Measurements from ENCODE around the gene PLCD4. TPM values are rescaled to one million over a fixed set of nuclear protein-coding genes. Genes with fewer than 3 reads are reported as not detected.

Gene PLCD4
- total and polyA plus RNA-seq, 4 donors, result 0.05 to 0.51 (median 0.12) TPM

- Histone ChIP-seq H3K27me3 (ENCODE audit: control insufficient read depth in 4 of 4, insufficient read depth in 4 of 4, low read length in 3 of 4) (no peaks in the 10 kb centered on the region), H3K4me1 (ENCODE audit: control insufficient read depth in 4 of 4, insufficient read depth in 4 of 4, low read length in 3 of 4) (peaks cover 0 to 22% (median 17%) of the 10 kb centered on the region in 4 donors), H3K36me3 (ENCODE audit: control insufficient read depth in 4 of 4, insufficient read depth in 3 of 4, low read depth in 1 of 4, low read length in 3 of 4) (peaks cover 14 to 68% (median 32%) of the 10 kb centered on the region in 4 donors), H3K27ac (ENCODE audit: low read depth in 1 of 2, low read length in 2 of 2) (peak overlapping the region; percentile 55 to 60), H3K9me3 (ENCODE audit: control insufficient read depth in 4 of 4, low read length in 3 of 4) (no peaks in the 10 kb centered on the region), H3K4me3 (ENCODE audit: low read depth in 1 of 3, low read length in 3 of 3) (no peak overlapping the region), H3K9ac (ENCODE audit: low read depth in 1 of 2, low read length in 2 of 2) (no peak overlapping the region)
- 71% methylated on average over 11 of the region's 11 CpGs for WGBS
- TF ChIP-seq RAD21 (IDR thresholded peaks at IDR 0.05), result peak in 1 of 2 donors; percentile 64
- TF ChIP-seq FOXA2 (IDR thresholded peaks at IDR 0.05), result no peak
- peak; percentile 7 for TF ChIP-seq CTCF (IDR thresholded peaks at IDR 0.05; ENCODE audit: low read depth, low read length, missing input control)
- no peak for TF ChIP-seq SP1 (IDR thresholded peaks at IDR 0.05)
- TF ChIP-seq HNF4G (IDR thresholded peaks at IDR 0.05), result no peak
- no peak for TF ChIP-seq JUND (IDR thresholded peaks at IDR 0.05)
- no peak for TF ChIP-seq GABPA (IDR thresholded peaks at IDR 0.05 in 1 of 2, conservative IDR thresholded peaks at IDR 0.05 in 1 of 2)
- TF ChIP-seq TAF1 (conservative IDR thresholded peaks at IDR 0.05), result no peak
- no peak for TF ChIP-seq EGR1 (IDR thresholded peaks at IDR 0.05; ENCODE audit: low read depth in 2 of 2)
- DNase-seq (ENCODE audit: low spot score), result no peak
Measured at GRCh38 chr2:218644721-218645120, 37.0 kb downstream of the PLCD4 start.

GRCh38 chr2:218645126-218645525, 37.4 kb downstream of the PLCD4 start:
- Histone ChIP-seq H3K4me3 (ENCODE audit: low read depth in 1 of 3, low read length in 3 of 3) (no peak overlapping the region), H3K9me3 (ENCODE audit: control insufficient read depth in 4 of 4, low read length in 3 of 4) (no peaks in the 10 kb centered on the region), H3K27ac (ENCODE audit: low read depth in 1 of 2, low read length in 2 of 2) (peak overlapping the region; percentile 55 to 60), H3K27me3 (ENCODE audit: control insufficient read depth in 4 of 4, insufficient read depth in 4 of 4, low read length in 3 of 4) (no peaks in the 10 kb centered on the region), H3K36me3 (ENCODE audit: control insufficient read depth in 4 of 4, insufficient read depth in 3 of 4, low read depth in 1 of 4, low read length in 3 of 4) (peaks cover 14 to 70% (median 33%) of the 10 kb centered on the region in 4 donors), H3K4me1 (ENCODE audit: control insufficient read depth in 4 of 4, insufficient read depth in 4 of 4, low read length in 3 of 4) (peaks cover 0 to 22% (median 17%) of the 10 kb centered on the region in 4 donors), H3K9ac (ENCODE audit: low read depth in 1 of 2, low read length in 2 of 2) (no peak overlapping the region)
- 44% methylated on average over 1 of the region's 1 CpG for WGBS
- DNase-seq (ENCODE audit: low spot score), result no peak
- TF ChIP-seq RAD21 (IDR thresholded peaks at IDR 0.05) (no peak), HNF4A (conservative IDR thresholded peaks at IDR 0.05) (peak in 1 of 2 donors; percentile 25), CTCF (IDR thresholded peaks at IDR 0.05; ENCODE audit: low read depth, low read length, missing input control) (no peak), SP1 (IDR thresholded peaks at IDR 0.05) (peak; percentile 55), RXRA (IDR thresholded peaks at IDR 0.05) (peak in 1 of 2 donors; percentile 45)

- WGBS, result 71% methylated on average over 9 of the region's 9 CpGs
- H3K27ac ChIP-seq (ENCODE audit: low read depth in 1 of 2, low read length in 2 of 2), result no peak overlapping the region
- TF ChIP-seq SP1 (IDR thresholded peaks at IDR 0.05) (no peak), CTCF (IDR thresholded peaks at IDR 0.05; ENCODE audit: low read depth, low read length, missing input control) (peak; percentile 84), RXRA (IDR thresholded peaks at IDR 0.05) (no peak), FOXA2 (IDR thresholded peaks at IDR 0.05) (no peak), RAD21 (IDR thresholded peaks at IDR 0.05) (peak; percentile 90 to 96)
- TF ChIP-seq, protein P1, sequence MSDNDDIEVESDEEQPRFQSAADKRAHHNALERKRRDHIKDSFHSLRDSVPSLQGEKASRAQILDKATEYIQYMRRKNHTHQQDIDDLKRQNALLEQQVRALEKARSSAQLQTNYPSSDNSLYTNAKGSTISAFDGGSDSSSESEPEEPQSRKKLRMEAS (IDR thresholded peaks at IDR 0.05), result no peak
- peaks cover 21 to 78% (median 42%) of the 10 kb centered on the region in 4 donors for H3K36me3 ChIP-seq (ENCODE audit: control insufficient read depth in 4 of 4, insufficient read depth in 3 of 4, low read depth in 1 of 4, low read length in 3 of 4)
- peak; percentile 54 for DNase-seq (ENCODE audit: low spot score)
- no peaks in the 10 kb centered on the region for H3K27me3 ChIP-seq (ENCODE audit: control insufficient read depth in 4 of 4, insufficient read depth in 4 of 4, low read length in 3 of 4)
- peaks cover 0 to 24% (median 17%) of the 10 kb centered on the region in 4 donors for H3K4me1 ChIP-seq (ENCODE audit: control insufficient read depth in 4 of 4, insufficient read depth in 4 of 4, low read length in 3 of 4)
- H3K4me3 ChIP-seq (ENCODE audit: low read depth in 1 of 3, low read length in 3 of 3), result no peak overlapping the region
- no peaks in the 10 kb centered on the region for H3K9me3 ChIP-seq (ENCODE audit: control insufficient read depth in 4 of 4, low read length in 3 of 4)
- no peak overlapping the region for H3K9ac ChIP-seq (ENCODE audit: low read depth in 1 of 2, low read length in 2 of 2)
Measured at GRCh38 chr2:218648088-218648786, 40.5 kb downstream of the PLCD4 start.

Data from liver (tissue), 9 donors.